HL-60 (cell line): ENCODE data around the gene NT5C2.

Experiments
- POLR2AphosphoS5 ChIP-seq: IDR thresholded peaks from 2 replicates; pipeline ENCODE4 v1.6.1; 2012; ENCODE audit warnings: low read depth
- SPI1 ChIP-seq: IDR thresholded peaks from 2 replicates; pipeline ENCODE4 v1.6.1; 2012; ENCODE audit warnings: low read depth, mild to moderate bottlenecking, borderline replicate concordance
- TF ChIP-seq, protein P1 (sequence below): IDR thresholded peaks from one replicate; pipeline ENCODE4 v1.5.1; 2011; ENCODE audit warnings: low read length, control low read depth, inconsistent platforms; ENCODE audit not compliant: insufficient read depth

DNA sequence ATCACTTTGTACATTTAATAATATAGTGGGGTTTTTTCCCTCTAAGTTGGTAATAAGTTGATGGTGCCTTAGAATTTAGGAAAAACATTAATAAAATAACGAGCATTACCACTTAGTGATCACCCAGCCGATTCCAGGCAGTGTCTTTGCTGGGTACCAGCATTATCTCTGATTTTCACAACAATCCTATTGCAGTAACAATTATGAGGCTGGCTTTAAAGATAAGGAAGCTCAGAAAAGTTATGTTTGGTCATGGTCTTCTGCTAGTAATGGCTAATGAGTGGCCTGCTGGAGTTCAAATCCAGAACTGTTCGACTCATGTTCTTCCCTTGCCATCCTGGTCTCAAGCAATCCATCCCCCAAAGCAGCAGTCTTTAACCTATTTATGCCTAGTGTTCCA, 147.1 kb downstream of the NT5C2 start:
- TF ChIP-seq SPI1 (no peak), POLR2AphosphoS5 (no peak)
- TF ChIP-seq, protein P1, sequence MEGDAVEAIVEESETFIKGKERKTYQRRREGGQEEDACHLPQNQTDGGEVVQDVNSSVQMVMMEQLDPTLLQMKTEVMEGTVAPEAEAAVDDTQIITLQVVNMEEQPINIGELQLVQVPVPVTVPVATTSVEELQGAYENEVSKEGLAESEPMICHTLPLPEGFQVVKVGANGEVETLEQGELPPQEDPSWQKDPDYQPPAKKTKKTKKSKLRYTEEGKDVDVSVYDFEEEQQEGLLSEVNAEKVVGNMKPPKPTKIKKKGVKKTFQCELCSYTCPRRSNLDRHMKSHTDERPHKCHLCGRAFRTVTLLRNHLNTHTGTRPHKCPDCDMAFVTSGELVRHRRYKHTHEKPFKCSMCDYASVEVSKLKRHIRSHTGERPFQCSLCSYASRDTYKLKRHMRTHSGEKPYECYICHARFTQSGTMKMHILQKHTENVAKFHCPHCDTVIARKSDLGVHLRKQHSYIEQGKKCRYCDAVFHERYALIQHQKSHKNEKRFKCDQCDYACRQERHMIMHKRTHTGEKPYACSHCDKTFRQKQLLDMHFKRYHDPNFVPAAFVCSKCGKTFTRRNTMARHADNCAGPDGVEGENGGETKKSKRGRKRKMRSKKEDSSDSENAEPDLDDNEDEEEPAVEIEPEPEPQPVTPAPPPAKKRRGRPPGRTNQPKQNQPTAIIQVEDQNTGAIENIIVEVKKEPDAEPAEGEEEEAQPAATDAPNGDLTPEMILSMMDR: no peak
